Mononuclear cell (primary cell): ENCODE measurements around the gene LYL1. TPM values are rescaled to one million over a fixed set of nuclear protein-coding genes. Genes with fewer than 3 reads are reported as not detected.

ENCODE experiments used
- H3K27me3 ChIP-seq: 2 replicates; pipeline ENCODE4 v1.6.0; 2011; ENCODE audit warnings: low read length, control low read depth; ENCODE audit not compliant: insufficient read depth
- H3K4me1 ChIP-seq: 2 replicates; pipeline ENCODE4 v1.5.1; 2011; ENCODE audit warnings: mild to moderate bottlenecking, low read length, control low read depth; ENCODE audit not compliant: insufficient read depth
- H3K4me3 ChIP-seq: 2 replicates; pipeline ENCODE4 v1.5.1; 2011; ENCODE audit warnings: mild to moderate bottlenecking, low read length, moderate library complexity
- H3K9me3 ChIP-seq: 2 replicates; pipeline ENCODE4 v1.5.1; 2011; ENCODE audit warnings: low read depth, mild to moderate bottlenecking, control low read depth, low read length
- total RNA-seq: library from RNA; depleted of rRNA; stranded (reverse); fragments of >200 nt; gene quantifications from one replicate; pipeline ENCODE4 v1.2.3, GENCODE V29; 2012

LYL1 gene
- total RNA-seq, 1 donor = 20.5 TPM

GRCh38 chr19:13120817-13121216 lies 18.2 kb upstream of the LYL1 start:
- Histone ChIP-seq H3K4me3 (no peak overlapping the region), H3K4me1 (peaks cover 47% of the 10 kb centered on the region)

GRCh38 chr19:13120031-13120430 lies 17.4 kb upstream of the LYL1 start:
- no peaks in the 10 kb centered on the region for H3K27me3 ChIP-seq
- peaks cover 52% of the 10 kb centered on the region for H3K4me1 ChIP-seq
- no peaks in the 10 kb centered on the region for H3K9me3 ChIP-seq
- H3K4me3 ChIP-seq = no peak overlapping the region

More at GRCh38 chr19:13120817-13121216, 18.2 kb upstream of the LYL1 start:
- H3K9me3 ChIP-seq = no peaks in the 10 kb centered on the region
- no peaks in the 10 kb centered on the region for H3K27me3 ChIP-seq

GRCh38 chr19:13119627-13120026 lies 17.0 kb upstream of the LYL1 start:
- no peaks in the 10 kb centered on the region for H3K27me3 ChIP-seq
- H3K9me3 ChIP-seq = no peaks in the 10 kb centered on the region
- peaks cover 52% of the 10 kb centered on the region for H3K4me1 ChIP-seq
- H3K4me3 ChIP-seq = no peak overlapping the region

- Histone ChIP-seq H3K4me3 (peak overlapping the region; percentile 68), H3K4me1 (peaks cover 52% of the 10 kb centered on the region), H3K27me3 (no peaks in the 10 kb centered on the region), H3K9me3 (no peaks in the 10 kb centered on the region)
These were observed 16.0 kb upstream of the LYL1 start for GRCh38 chr19:13118424-13119193.

- H3K4me1 ChIP-seq = peaks cover 52% of the 10 kb centered on the region
- H3K4me3 ChIP-seq = peak within 1 kb of the TSS; percentile 68
- H3K9me3 ChIP-seq = no peaks in the 10 kb centered on the region
- H3K27me3 ChIP-seq = no peaks in the 10 kb centered on the region
These were observed 15.2 kb upstream of the LYL1 start, which contains the start of gene NACC1 for GRCh38 chr19:13117772-13118423. Gene NACC1 (plus strand): TSS chr19:13118264. CDS start chr19:13135208, 16,944 bp downstream.

- H3K9me3 ChIP-seq = no peaks in the 10 kb centered on the region
- H3K27me3 ChIP-seq = no peaks in the 10 kb centered on the region
- peak overlapping the region; percentile 62 for H3K4me3 ChIP-seq
- H3K4me1 ChIP-seq = peaks cover 52% of the 10 kb centered on the region
These were observed 14.6 kb upstream of the LYL1 start for GRCh38 chr19:13117176-13117771.

- Histone ChIP-seq H3K27me3 (no peaks in the 10 kb centered on the region), H3K4me3 (peak within 1 kb of the TSS; percentile 62), H3K4me1 (peaks cover 46% of the 10 kb centered on the region), H3K9me3 (no peaks in the 10 kb centered on the region)
These were observed 13.9 kb upstream of the LYL1 start, which contains the start of gene TRMT1 for GRCh38 chr19:13116282-13117175. Gene TRMT1 (minus strand): TSS chr19:13116740. CDS start chr19:13116399, 341 bp downstream.

GRCh38 chr19:13115936-13116281 lies 13.3 kb upstream of the LYL1 start:
- H3K9me3 ChIP-seq = no peaks in the 10 kb centered on the region
- H3K27me3 ChIP-seq = no peaks in the 10 kb centered on the region
- H3K4me1 ChIP-seq = peaks cover 43% of the 10 kb centered on the region
- peak overlapping the region; percentile 62 for H3K4me3 ChIP-seq

- no peak overlapping the region for H3K4me3 ChIP-seq
- H3K9me3 ChIP-seq = no peaks in the 10 kb centered on the region
- no peaks in the 10 kb centered on the region for H3K27me3 ChIP-seq
- peaks cover 18% of the 10 kb centered on the region for H3K4me1 ChIP-seq
These were observed 9.9 kb upstream of the LYL1 start for GRCh38 chr19:13112555-13112954.

GRCh38 chr19:13110099-13110610 lies 7.5 kb upstream of the LYL1 start:
- Histone ChIP-seq H3K9me3 (no peaks in the 10 kb centered on the region), H3K27me3 (no peaks in the 10 kb centered on the region), H3K4me1 (peaks cover 10% of the 10 kb centered on the region), H3K4me3 (no peak overlapping the region)

GRCh38 chr19:13109361-13110098 lies 6.9 kb upstream of the LYL1 start:
- no peak overlapping the region for H3K4me3 ChIP-seq
- H3K4me1 ChIP-seq = peaks cover 16% of the 10 kb centered on the region
- H3K9me3 ChIP-seq = no peaks in the 10 kb centered on the region
- no peaks in the 10 kb centered on the region for H3K27me3 ChIP-seq

- peak overlapping the region; percentile 62 for H3K4me3 ChIP-seq
- no peaks in the 10 kb centered on the region for H3K9me3 ChIP-seq
- no peaks in the 10 kb centered on the region for H3K27me3 ChIP-seq
- H3K4me1 ChIP-seq = peaks cover 59% of the 10 kb centered on the region
These were observed 2.4 kb upstream of the LYL1 start for GRCh38 chr19:13104848-13105711.

- H3K27me3 ChIP-seq = no peaks in the 10 kb centered on the region
- peak overlapping the region; percentile 62 for H3K4me3 ChIP-seq
- H3K9me3 ChIP-seq = no peaks in the 10 kb centered on the region
- H3K4me1 ChIP-seq = peaks cover 65% of the 10 kb centered on the region
These were observed 1.7 kb upstream of the LYL1 start for GRCh38 chr19:13104360-13104847.
